MCF 10A (cell line): ENCODE results near the gene GSDMA. TPM values are rescaled to one million over a fixed set of nuclear protein-coding genes. Genes with fewer than 3 reads are reported as not detected.

Experiments
- BruUV-seq: library from RNA; stranded (reverse); fragments of 400-500 nt; replicated peaks from 2 replicates; lab custom pipeline; 2021; lab: Mats Ljungman, UMichigan
- CTCF ChIA-PET: fragments of 300-600 bp; sonication (Branson Sonifier 250); formaldehyde crosslinking; extraction: SDS; loops from one replicate; lab custom pipeline; 2021; ENCODE audit warnings: antibody characterized with exemption, inconsistent platforms; lab: Yijun Ruan, JAX
- POLR2A ChIA-PET: fragments of 300-600, 350-650 bp; sonication (Branson Sonifier 250); formaldehyde crosslinking; extraction: SDS; loops from one replicate; lab custom pipeline; 2020; ENCODE audit warnings: antibody characterized with exemption, inconsistent platforms; lab: Yijun Ruan, JAX
- DNase-seq: peaks from one replicate; pipeline ENCODE4 v3.0.0-alpha.2; 2018; ENCODE audit not compliant: unreplicated experiment
- H3K27ac Mint-ChIP-seq: one replicate; pipeline ENCODE4 v1.8.0; 2022; ENCODE audit warnings: mild to moderate bottlenecking, low read depth, mixed read lengths; ENCODE audit not compliant: unreplicated experiment
- H3K27me3 Mint-ChIP-seq: one replicate; pipeline ENCODE4 v1.8.0; 2022; ENCODE audit warnings: mixed read lengths; ENCODE audit not compliant: insufficient read depth, unreplicated experiment
- H3K36me3 Mint-ChIP-seq: one replicate; pipeline ENCODE4 v1.8.0; 2022; ENCODE audit warnings: mild to moderate bottlenecking, moderate library complexity, mixed read lengths; ENCODE audit not compliant: insufficient read depth, unreplicated experiment
- H3K4me1 Mint-ChIP-seq: one replicate; pipeline ENCODE4 v1.8.0; 2022; ENCODE audit warnings: mixed read lengths; ENCODE audit not compliant: insufficient read depth, unreplicated experiment
- H3K4me3 Mint-ChIP-seq: one replicate; pipeline ENCODE4 v1.8.0; 2022; ENCODE audit warnings: mild to moderate bottlenecking, moderate library complexity, mixed read lengths; ENCODE audit not compliant: unreplicated experiment
- H3K9me3 Mint-ChIP-seq: one replicate; pipeline ENCODE4 v1.8.0; 2022; ENCODE audit warnings: mixed read lengths; ENCODE audit not compliant: unreplicated experiment
- CTCF ChIP-seq: fragments of 200-600 bp; IDR thresholded peaks from one replicate; pipeline ENCODE4 v1.8.0; 2022; ENCODE audit warnings: antibody characterized with exemption, mild to moderate bottlenecking; ENCODE audit not compliant: unreplicated experiment
- intact Hi-C: fragments of 100-400 bp; cut with micrococcal nuclease; formaldehyde crosslinking; loops from 2 replicates; pipeline ENCODE4 v1.14.1; 2022
- total RNA-seq: library from RNA; stranded (reverse); gene quantifications from 2 replicates; pipeline ENCODE4 v1.2.3, GENCODE V29; 2022

GSDMA gene
- total RNA-seq, 1 experiment from 2014 or later = 0.77 TPM

- ChIA-PET POLR2A (interaction anchor here (0.8 to 8.1 kb wide), 11 partner anchors 8 to 165 kb away, joined by 3 to 164 read pairs (median 4); partner anchors contain the start of genes MED24, NR1D1 and PSMD3), CTCF (interaction anchor here (0.6 to 10.7 kb wide), 13 partner anchors 8 to 402 kb away, joined by 3 to 237 read pairs (median 7); no protein-coding TSS in a partner anchor)
- H3K27me3 Mint-ChIP-seq = no peaks in the 10 kb centered on the region
- TF ChIP-seq CTCF = no peak
- H3K36me3 Mint-ChIP-seq = peaks cover 13% of the 10 kb centered on the region
- H3K4me3 Mint-ChIP-seq = peak overlapping the region; percentile 65
- intact Hi-C loops = no loop called here
- H3K4me1 Mint-ChIP-seq = peaks cover 27% of the 10 kb centered on the region
- no peaks in the 10 kb centered on the region for H3K9me3 Mint-ChIP-seq
- no TSS peak for BruUV-seq
- DNase-seq = peak; percentile 70
- H3K27ac Mint-ChIP-seq = peak overlapping the region; percentile 39
These were observed 51.7 kb downstream of the GSDMA start for GRCh38 chr17:40014375-40014980.

GRCh38 chr17:40015005-40015997 lies 52.5 kb downstream of the GSDMA start, which contains the start of gene CSF3:
Gene CSF3, plus strand, starts transcription at chr17:40015440. Its CDS starts 35 bp downstream, at chr17:40015475.
- TF ChIP-seq CTCF = no peak
- no TSS peak for BruUV-seq
- ChIA-PET POLR2A (interaction anchor here (0.7 to 8.1 kb wide), 14 partner anchors 7 to 165 kb away, joined by 3 to 164 read pairs (median 4); partner anchors contain the start of genes CASC3, MED24, NR1D1 and PSMD3), CTCF (interaction anchor here (0.6 to 10.7 kb wide), 13 partner anchors 7 to 807 kb away, joined by 3 to 237 read pairs (median 6); no protein-coding TSS in a partner anchor)
- Mint-ChIP-seq H3K9me3 (no peaks in the 10 kb centered on the region), H3K36me3 (peaks cover 20% of the 10 kb centered on the region), H3K27ac (peak within 1 kb of the TSS; percentile 39), H3K4me3 (peak within 1 kb of the TSS; percentile 65), H3K27me3 (no peaks in the 10 kb centered on the region), H3K4me1 (peaks cover 35% of the 10 kb centered on the region)
- intact Hi-C loops = no loop called here
- peak; percentile 92 for DNase-seq

GRCh38 chr17:40015998-40016985 lies 53.5 kb downstream of the GSDMA start:
- peak overlapping the region; percentile 65 for H3K4me3 Mint-ChIP-seq
- no peaks in the 10 kb centered on the region for H3K9me3 Mint-ChIP-seq
- peaks cover 42% of the 10 kb centered on the region for H3K4me1 Mint-ChIP-seq
- CTCF ChIA-PET = interaction anchor here (0.5 to 10.7 kb wide), 8 partner anchors 12 to 808 kb away, joined by 3 to 237 read pairs (median 18); no protein-coding TSS in a partner anchor
- H3K27ac Mint-ChIP-seq = no peak overlapping the region
- no peak for TF ChIP-seq CTCF
- H3K27me3 Mint-ChIP-seq = no peaks in the 10 kb centered on the region
- intact Hi-C loops = no loop called here
- DNase-seq = peak; percentile 32
- no TSS peak for BruUV-seq
- H3K36me3 Mint-ChIP-seq = peaks cover 20% of the 10 kb centered on the region
- POLR2A ChIA-PET = interaction anchor here (0.7 to 8.1 kb wide), 11 partner anchors 10 to 124 kb away, joined by 3 to 164 read pairs (median 8); partner anchors contain the start of genes CASC3, MED24, NR1D1 and PSMD3
